ENCODE measurements around the gene KRTAP5-6.
"Not testable (repeated sequence)": the region's sequence is repeated elsewhere in the genome, so short reads cannot be mapped to it uniquely, and the experiment has no call there.

The KRTAP5-6 gene

DNA sequence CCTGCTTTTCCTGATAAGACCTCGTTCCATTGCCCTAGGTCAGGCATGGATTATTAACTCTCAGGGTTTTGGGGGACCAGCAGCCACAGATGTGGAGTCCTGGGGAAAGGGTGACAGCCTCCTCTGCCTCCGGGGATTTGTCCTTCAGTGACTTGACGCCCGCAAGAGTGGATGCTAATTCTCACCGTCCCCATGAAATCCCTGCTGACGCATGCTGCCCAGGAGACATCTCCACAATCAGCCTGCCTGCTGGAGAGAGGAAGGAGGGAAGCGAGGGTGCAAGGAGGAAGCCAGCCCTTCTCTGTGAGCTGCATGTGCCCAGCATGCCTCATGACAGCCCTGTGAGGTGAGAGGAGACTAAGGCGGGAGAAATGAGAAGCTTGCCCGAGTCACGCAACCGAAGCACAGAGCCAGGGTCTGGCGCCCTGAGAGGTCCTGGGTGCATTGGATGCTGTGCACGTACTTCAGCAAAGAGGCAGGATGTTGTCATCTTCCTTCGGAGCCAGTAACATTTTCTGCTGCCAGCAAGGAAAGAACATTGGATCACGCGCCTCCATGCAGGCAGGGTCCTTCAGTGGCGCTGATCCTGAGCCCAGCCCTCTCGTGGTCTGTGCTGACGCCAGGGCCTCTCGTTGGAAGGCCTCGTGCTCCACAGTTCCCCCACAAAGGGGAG lies 27.3 kb upstream of the KRTAP5-6 start:
- H4K20me1 ChIP-seq (ENCODE audit: insufficient read depth, low read length) = no peaks in the 10 kb centered on the region
- no peaks in the 10 kb centered on the region for H3K79me2 ChIP-seq (ENCODE audit: insufficient read depth, low read length)
- H3K27ac ChIP-seq (ENCODE audit: low read depth, low read length, poor library complexity, severe bottlenecking) = no peak overlapping the region
- no peak overlapping the region for H3K9ac ChIP-seq (ENCODE audit: low read length)
- H3K4me3 ChIP-seq (ENCODE audit: low read depth, low read length, poor library complexity, severe bottlenecking) = no peak overlapping the region
- no peaks in the 10 kb centered on the region for H3K36me3 ChIP-seq (ENCODE audit: insufficient read depth, low read length)
- TF ChIP-seq EZH2 (IDR thresholded peaks at IDR 0.05; ENCODE audit: borderline replicate concordance, low read length) = no peak
- TF ChIP-seq, protein P1, sequence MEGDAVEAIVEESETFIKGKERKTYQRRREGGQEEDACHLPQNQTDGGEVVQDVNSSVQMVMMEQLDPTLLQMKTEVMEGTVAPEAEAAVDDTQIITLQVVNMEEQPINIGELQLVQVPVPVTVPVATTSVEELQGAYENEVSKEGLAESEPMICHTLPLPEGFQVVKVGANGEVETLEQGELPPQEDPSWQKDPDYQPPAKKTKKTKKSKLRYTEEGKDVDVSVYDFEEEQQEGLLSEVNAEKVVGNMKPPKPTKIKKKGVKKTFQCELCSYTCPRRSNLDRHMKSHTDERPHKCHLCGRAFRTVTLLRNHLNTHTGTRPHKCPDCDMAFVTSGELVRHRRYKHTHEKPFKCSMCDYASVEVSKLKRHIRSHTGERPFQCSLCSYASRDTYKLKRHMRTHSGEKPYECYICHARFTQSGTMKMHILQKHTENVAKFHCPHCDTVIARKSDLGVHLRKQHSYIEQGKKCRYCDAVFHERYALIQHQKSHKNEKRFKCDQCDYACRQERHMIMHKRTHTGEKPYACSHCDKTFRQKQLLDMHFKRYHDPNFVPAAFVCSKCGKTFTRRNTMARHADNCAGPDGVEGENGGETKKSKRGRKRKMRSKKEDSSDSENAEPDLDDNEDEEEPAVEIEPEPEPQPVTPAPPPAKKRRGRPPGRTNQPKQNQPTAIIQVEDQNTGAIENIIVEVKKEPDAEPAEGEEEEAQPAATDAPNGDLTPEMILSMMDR (IDR thresholded peaks at IDR 0.05; ENCODE audit: low read length) = no peak
- 0 out of 2 replicates have a peak, but pooled peaks cover 5% of the 10 kb centered on the region for H3K27me3 ChIP-seq (ENCODE audit: insufficient read depth, low read length)
- H2AFZ ChIP-seq (ENCODE audit: low read length) = no peak overlapping the region
- no peaks in the 10 kb centered on the region for H3K9me2 ChIP-seq (ENCODE audit: low read depth, low read length)
- no peaks in the 10 kb centered on the region for H3F3A ChIP-seq (ENCODE audit: insufficient read depth, low read length)
- no peaks in the 10 kb centered on the region for H3K9me3 ChIP-seq (ENCODE audit: low read length)
- no peaks in the 10 kb centered on the region for H3K4me1 ChIP-seq (ENCODE audit: insufficient read depth, low read length, severe bottlenecking)
- no peak overlapping the region for H3K4me2 ChIP-seq (ENCODE audit: low read length)

DNA sequence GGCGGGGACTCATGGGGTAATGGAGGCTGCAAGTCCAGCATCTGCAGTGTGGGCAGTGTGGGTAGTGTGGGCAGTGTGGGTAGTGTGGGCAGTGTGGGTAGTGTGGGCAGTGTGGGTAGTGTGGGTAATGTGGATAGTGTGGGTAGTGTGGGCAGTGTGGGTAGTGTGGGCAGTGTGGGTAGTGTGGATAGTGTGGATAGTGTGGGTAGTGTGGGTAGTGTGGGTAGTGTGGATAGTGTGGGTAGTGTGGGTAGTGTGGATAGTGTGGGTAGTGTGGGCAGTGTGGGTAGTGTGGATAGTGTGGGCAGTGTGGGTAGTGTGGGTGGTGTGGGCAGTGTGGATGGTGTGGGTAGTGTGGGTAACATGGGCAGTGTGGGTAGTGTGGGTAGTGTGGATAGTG lies 26.5 kb upstream of the KRTAP5-6 start:
- not testable (repeated sequence) for H3K4me1 ChIP-seq (ENCODE audit: insufficient read depth, low read length, severe bottlenecking); H3K4me3 ChIP-seq (ENCODE audit: low read depth, low read length, poor library complexity, severe bottlenecking); H4K20me1 ChIP-seq (ENCODE audit: insufficient read depth, low read length); H3K4me2 ChIP-seq (ENCODE audit: low read length); H3K79me2 ChIP-seq (ENCODE audit: insufficient read depth, low read length); H3K9me3 ChIP-seq (ENCODE audit: low read length); H2AFZ ChIP-seq (ENCODE audit: low read length); H3K36me3 ChIP-seq (ENCODE audit: insufficient read depth, low read length); H3K27me3 ChIP-seq (ENCODE audit: insufficient read depth, low read length); H3K27ac ChIP-seq (ENCODE audit: low read depth, low read length, poor library complexity, severe bottlenecking); H3F3A ChIP-seq (ENCODE audit: insufficient read depth, low read length); H3K9ac ChIP-seq (ENCODE audit: low read length); H3K9me2 ChIP-seq (ENCODE audit: low read depth, low read length)

GRCh38 chr11:1670905-1671371 lies 26.1 kb upstream of the KRTAP5-6 start:
- no peak overlapping the region for H3K4me2 ChIP-seq (ENCODE audit: low read length)
- no peak overlapping the region for H3K4me3 ChIP-seq (ENCODE audit: low read depth, low read length, poor library complexity, severe bottlenecking)
- no peaks in the 10 kb centered on the region for H3K79me2 ChIP-seq (ENCODE audit: insufficient read depth, low read length)
- 0 out of 2 replicates have a peak, but pooled peaks cover 5% of the 10 kb centered on the region for H3K27me3 ChIP-seq (ENCODE audit: insufficient read depth, low read length)
- H4K20me1 ChIP-seq (ENCODE audit: insufficient read depth, low read length) = no peaks in the 10 kb centered on the region
- no peaks in the 10 kb centered on the region for H3K9me2 ChIP-seq (ENCODE audit: low read depth, low read length)
- no peaks in the 10 kb centered on the region for H3K4me1 ChIP-seq (ENCODE audit: insufficient read depth, low read length, severe bottlenecking)
- no peak overlapping the region for H3K27ac ChIP-seq (ENCODE audit: low read depth, low read length, poor library complexity, severe bottlenecking)
- no peaks in the 10 kb centered on the region for H3K36me3 ChIP-seq (ENCODE audit: insufficient read depth, low read length)
- no peaks in the 10 kb centered on the region for H3K9me3 ChIP-seq (ENCODE audit: low read length)
- no peak overlapping the region for H3K9ac ChIP-seq (ENCODE audit: low read length)
- no peak overlapping the region for H2AFZ ChIP-seq (ENCODE audit: low read length)
- no peaks in the 10 kb centered on the region for H3F3A ChIP-seq (ENCODE audit: insufficient read depth, low read length)
- no peak for TF ChIP-seq EZH2 (IDR thresholded peaks at IDR 0.05; ENCODE audit: borderline replicate concordance, low read length)
- TF ChIP-seq, protein P1 (IDR thresholded peaks at IDR 0.05; ENCODE audit: low read length) = no peak

GRCh38 chr11:1671658-1672057 lies 25.3 kb upstream of the KRTAP5-6 start:
- Histone ChIP-seq H3K4me2 (ENCODE audit: low read length) (no peak overlapping the region), H3K9me3 (ENCODE audit: low read length) (no peaks in the 10 kb centered on the region), H3K4me3 (ENCODE audit: low read depth, low read length, poor library complexity, severe bottlenecking) (no peak overlapping the region), H3K9me2 (ENCODE audit: low read depth, low read length) (no peaks in the 10 kb centered on the region), H3K36me3 (ENCODE audit: insufficient read depth, low read length) (no peaks in the 10 kb centered on the region), H2AFZ (ENCODE audit: low read length) (no peak overlapping the region), H4K20me1 (ENCODE audit: insufficient read depth, low read length) (no peaks in the 10 kb centered on the region), H3K27me3 (ENCODE audit: insufficient read depth, low read length) (0 out of 2 replicates have a peak, but pooled peaks cover 5% of the 10 kb centered on the region), H3K4me1 (ENCODE audit: insufficient read depth, low read length, severe bottlenecking) (no peaks in the 10 kb centered on the region), H3K79me2 (ENCODE audit: insufficient read depth, low read length) (no peaks in the 10 kb centered on the region), H3K27ac (ENCODE audit: low read depth, low read length, poor library complexity, severe bottlenecking) (no peak overlapping the region), H3F3A (ENCODE audit: insufficient read depth, low read length) (no peaks in the 10 kb centered on the region), H3K9ac (ENCODE audit: low read length) (no peak overlapping the region)
- no peak for TF ChIP-seq EZH2 (IDR thresholded peaks at IDR 0.05; ENCODE audit: borderline replicate concordance, low read length)
- TF ChIP-seq, protein P1 (IDR thresholded peaks at IDR 0.05; ENCODE audit: low read length) = no peak
